Measurements from ENCODE around the gene CHST6.

- TF ChIP-seq POLR2A (IDR thresholded peaks at IDR 0.05): no peak
- no peak for TF ChIP-seq CTCF (IDR thresholded peaks at IDR 0.05)
Measured at GRCh38 chr16:75462806-75463205, 32.4 kb downstream of the CHST6 start.
